ENCODE results near the gene SMIM29. TPM values are rescaled to one million over a fixed set of nuclear protein-coding genes. Genes with fewer than 3 reads are reported as not detected.

SMIM29 gene
- total and polyA plus RNA-seq, 2 experiments from 2014 or later: 5.0 to 15.9 TPM

DNA sequence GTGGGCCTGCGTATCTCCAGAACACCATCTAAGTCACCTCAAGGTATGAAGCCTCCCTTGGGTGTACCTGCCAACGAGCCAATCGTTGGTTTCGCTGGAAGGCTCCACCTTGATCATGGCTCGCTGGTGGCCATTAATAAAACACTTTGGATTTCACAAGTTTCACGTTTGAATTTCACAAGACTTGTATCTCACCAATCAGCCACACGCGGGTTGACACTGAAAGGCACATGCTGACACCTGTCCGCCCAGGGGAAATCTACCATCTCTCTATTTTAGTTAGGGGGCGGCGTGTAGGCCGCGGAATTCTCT lies 12.7 kb downstream of the SMIM29 start:
- Histone ChIP-seq H3K4me1 (ENCODE audit: insufficient read depth) (peaks cover 46% of the 10 kb centered on the region), H4K20me1 (replicated peaks; ENCODE audit: insufficient read depth) (peaks cover 31% of the 10 kb centered on the region), H3K4me2 (peak overlapping the region; percentile 100), H3K27me3 (ENCODE audit: insufficient read depth) (no peaks in the 10 kb centered on the region), H2AFZ (no peak overlapping the region), H3K36me3 (ENCODE audit: insufficient read depth) (peaks cover 22% of the 10 kb centered on the region), H3K79me2 (replicated peaks; ENCODE audit: insufficient read depth) (peaks cover 47% of the 10 kb centered on the region), H3K4me3 (peak overlapping the region; percentile 97), H3F3A (replicated peaks; ENCODE audit: low read depth) (peaks cover 47% of the 10 kb centered on the region), H3K9me2 (ENCODE audit: insufficient read depth) (no peaks in the 10 kb centered on the region), H3K27ac (ENCODE audit: low read depth) (peak overlapping the region; percentile 100)
- peak; percentile 59 for DNase-seq (ENCODE audit: low spot score)
- Mint-ChIP-seq H3K27me3 (ENCODE audit: insufficient read depth, low read depth, poor library complexity) (peaks cover 34% of the 10 kb centered on the region), H3K4me3 (peak overlapping the region; percentile 93), H3K9me3 (peaks cover 7% of the 10 kb centered on the region; the same call in 2 of the 3 replicates), H3K27ac (peak overlapping the region; percentile 99), H3K36me3 (ENCODE audit: low read depth) (peaks cover 30% of the 10 kb centered on the region), H3K4me1 (peaks cover 41% of the 10 kb centered on the region)
- peak; percentile 1; the same call in 1 of the 3 replicates for ATAC-seq
- no peak for TF ChIP-seq POLR2AphosphoS5 (IDR thresholded peaks at IDR 0.05; ENCODE audit: low read depth)

DNA sequence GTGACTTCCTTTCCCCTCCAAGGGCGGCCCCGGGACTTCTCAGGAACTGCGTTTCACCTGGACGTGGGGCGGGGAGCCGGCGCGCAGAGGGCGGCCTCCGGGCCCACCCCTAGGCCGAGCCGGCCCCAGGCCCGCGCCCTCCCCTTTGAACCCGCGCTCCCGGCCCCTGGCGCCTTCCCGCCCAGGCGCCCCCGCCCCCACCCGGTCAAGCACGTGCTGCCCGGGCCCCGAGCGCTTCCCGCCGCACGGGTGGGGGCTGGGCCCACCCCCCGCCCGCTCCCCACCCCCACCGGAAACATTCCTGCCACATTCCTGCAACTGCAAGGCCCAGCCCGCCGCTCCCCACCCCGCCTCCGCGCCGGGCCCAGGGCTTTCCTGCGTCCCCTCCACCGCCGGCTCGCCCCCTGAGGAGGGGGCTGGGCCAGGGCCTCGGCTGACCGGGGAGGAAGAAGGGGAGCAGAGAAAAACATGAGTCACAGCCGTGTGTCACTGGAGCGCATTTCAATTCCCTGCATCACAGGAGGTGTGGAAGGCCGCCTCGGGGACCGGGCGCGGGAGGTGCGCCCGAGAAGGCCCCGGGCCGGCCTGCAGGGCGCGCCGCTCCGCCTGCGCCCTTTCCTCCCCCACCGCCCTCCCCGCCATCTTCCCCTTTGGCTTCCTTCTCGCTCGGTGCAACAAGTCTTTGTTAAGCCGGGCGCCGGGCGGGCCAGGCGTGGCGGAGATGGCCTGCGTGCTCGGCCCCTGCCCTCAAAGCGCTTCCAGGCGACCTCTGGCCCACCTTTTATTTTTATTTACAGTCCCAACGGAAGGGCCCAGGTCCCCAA lies 13.3 kb downstream of the SMIM29 start:
- ATAC-seq: peak; percentile 68
- peak overlapping the region; percentile 100 for H3K27ac ChIP-seq (ENCODE audit: low read depth)
- no peak for TF ChIP-seq NANOG (IDR thresholded peaks at IDR 0.05; ENCODE audit: borderline replicate concordance)
- TF ChIP-seq ZNF331 (CRISPR knock-in tag; IDR thresholded peaks at IDR 0.05; ENCODE audit: low read depth): no peak
- TF ChIP-seq, protein P1, sequence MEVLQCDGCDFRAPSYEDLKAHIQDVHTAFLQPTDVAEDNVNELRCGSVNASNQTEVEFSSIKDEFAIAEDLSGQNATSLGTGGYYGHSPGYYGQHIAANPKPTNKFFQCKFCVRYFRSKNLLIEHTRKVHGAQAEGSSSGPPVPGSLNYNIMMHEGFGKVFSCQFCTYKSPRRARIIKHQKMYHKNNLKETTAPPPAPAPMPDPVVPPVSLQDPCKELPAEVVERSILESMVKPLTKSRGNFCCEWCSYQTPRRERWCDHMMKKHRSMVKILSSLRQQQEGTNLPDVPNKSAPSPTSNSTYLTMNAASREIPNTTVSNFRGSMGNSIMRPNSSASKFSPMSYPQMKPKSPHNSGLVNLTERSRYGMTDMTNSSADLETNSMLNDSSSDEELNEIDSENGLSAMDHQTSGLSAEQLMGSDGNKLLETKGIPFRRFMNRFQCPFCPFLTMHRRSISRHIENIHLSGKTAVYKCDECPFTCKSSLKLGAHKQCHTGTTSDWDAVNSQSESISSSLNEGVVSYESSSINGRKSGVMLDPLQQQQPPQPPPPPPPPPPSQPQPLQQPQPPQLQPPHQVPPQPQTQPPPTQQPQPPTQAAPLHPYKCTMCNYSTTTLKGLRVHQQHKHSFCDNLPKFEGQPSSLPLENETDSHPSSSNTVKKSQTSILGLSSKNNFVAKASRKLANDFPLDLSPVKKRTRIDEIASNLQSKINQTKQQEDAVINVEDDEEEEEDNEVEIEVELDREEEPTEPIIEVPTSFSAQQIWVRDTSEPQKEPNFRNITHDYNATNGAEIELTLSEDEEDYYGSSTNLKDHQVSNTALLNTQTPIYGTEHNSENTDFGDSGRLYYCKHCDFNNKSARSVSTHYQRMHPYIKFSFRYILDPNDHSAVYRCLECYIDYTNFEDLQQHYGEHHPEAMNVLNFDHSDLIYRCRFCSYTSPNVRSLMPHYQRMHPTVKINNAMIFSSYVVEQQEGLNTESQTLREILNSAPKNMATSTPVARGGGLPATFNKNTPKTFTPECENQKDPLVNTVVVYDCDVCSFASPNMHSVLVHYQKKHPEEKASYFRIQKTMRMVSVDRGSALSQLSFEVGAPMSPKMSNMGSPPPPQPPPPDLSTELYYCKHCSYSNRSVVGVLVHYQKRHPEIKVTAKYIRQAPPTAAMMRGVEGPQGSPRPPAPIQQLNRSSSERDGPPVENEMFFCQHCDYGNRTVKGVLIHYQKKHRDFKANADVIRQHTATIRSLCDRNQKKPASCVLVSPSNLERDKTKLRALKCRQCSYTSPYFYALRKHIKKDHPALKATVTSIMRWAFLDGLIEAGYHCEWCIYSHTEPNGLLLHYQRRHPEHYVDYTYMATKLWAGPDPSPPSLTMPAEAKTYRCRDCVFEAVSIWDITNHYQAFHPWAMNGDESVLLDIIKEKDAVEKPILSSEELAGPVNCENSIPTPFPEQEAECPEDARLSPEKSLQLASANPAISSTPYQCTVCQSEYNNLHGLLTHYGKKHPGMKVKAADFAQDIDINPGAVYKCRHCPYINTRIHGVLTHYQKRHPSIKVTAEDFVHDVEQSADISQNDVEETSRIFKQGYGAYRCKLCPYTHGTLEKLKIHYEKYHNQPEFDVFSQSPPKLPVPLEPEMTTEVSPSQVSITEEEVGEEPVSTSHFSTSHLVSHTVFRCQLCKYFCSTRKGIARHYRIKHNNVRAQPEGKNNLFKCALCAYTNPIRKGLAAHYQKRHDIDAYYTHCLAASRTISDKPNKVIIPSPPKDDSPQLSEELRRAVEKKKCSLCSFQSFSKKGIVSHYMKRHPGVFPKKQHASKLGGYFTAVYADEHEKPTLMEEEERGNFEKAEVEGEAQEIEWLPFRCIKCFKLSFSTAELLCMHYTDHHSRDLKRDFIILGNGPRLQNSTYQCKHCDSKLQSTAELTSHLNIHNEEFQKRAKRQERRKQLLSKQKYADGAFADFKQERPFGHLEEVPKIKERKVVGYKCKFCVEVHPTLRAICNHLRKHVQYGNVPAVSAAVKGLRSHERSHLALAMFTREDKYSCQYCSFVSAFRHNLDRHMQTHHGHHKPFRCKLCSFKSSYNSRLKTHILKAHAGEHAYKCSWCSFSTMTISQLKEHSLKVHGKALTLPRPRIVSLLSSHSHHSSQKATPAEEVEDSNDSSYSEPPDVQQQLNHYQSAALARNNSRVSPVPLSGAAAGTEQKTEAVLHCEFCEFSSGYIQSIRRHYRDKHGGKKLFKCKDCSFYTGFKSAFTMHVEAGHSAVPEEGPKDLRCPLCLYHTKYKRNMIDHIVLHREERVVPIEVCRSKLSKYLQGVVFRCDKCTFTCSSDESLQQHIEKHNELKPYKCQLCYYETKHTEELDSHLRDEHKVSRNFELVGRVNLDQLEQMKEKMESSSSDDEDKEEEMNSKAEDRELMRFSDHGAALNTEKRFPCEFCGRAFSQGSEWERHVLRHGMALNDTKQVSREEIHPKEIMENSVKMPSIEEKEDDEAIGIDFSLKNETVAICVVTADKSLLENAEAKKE (CRISPR knock-in tag; IDR thresholded peaks at IDR 0.05): no peak
- TF ChIP-seq, protein P2, sequence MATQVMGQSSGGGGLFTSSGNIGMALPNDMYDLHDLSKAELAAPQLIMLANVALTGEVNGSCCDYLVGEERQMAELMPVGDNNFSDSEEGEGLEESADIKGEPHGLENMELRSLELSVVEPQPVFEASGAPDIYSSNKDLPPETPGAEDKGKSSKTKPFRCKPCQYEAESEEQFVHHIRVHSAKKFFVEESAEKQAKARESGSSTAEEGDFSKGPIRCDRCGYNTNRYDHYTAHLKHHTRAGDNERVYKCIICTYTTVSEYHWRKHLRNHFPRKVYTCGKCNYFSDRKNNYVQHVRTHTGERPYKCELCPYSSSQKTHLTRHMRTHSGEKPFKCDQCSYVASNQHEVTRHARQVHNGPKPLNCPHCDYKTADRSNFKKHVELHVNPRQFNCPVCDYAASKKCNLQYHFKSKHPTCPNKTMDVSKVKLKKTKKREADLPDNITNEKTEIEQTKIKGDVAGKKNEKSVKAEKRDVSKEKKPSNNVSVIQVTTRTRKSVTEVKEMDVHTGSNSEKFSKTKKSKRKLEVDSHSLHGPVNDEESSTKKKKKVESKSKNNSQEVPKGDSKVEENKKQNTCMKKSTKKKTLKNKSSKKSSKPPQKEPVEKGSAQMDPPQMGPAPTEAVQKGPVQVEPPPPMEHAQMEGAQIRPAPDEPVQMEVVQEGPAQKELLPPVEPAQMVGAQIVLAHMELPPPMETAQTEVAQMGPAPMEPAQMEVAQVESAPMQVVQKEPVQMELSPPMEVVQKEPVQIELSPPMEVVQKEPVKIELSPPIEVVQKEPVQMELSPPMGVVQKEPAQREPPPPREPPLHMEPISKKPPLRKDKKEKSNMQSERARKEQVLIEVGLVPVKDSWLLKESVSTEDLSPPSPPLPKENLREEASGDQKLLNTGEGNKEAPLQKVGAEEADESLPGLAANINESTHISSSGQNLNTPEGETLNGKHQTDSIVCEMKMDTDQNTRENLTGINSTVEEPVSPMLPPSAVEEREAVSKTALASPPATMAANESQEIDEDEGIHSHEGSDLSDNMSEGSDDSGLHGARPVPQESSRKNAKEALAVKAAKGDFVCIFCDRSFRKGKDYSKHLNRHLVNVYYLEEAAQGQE (IDR thresholded peaks at IDR 0.05; ENCODE audit: unreplicated experiment): no peak
- no peak for TF ChIP-seq JUNB (IDR thresholded peaks at IDR 0.05; ENCODE audit: unreplicated experiment)
- TF ChIP-seq STAT1 (IDR thresholded peaks at IDR 0.05; ENCODE audit: unreplicated experiment): no peak
- no peak for TF ChIP-seq EZH2phosphoT487 (IDR thresholded peaks at IDR 0.05; ENCODE audit: unreplicated experiment)
- TF ChIP-seq, protein P3, sequence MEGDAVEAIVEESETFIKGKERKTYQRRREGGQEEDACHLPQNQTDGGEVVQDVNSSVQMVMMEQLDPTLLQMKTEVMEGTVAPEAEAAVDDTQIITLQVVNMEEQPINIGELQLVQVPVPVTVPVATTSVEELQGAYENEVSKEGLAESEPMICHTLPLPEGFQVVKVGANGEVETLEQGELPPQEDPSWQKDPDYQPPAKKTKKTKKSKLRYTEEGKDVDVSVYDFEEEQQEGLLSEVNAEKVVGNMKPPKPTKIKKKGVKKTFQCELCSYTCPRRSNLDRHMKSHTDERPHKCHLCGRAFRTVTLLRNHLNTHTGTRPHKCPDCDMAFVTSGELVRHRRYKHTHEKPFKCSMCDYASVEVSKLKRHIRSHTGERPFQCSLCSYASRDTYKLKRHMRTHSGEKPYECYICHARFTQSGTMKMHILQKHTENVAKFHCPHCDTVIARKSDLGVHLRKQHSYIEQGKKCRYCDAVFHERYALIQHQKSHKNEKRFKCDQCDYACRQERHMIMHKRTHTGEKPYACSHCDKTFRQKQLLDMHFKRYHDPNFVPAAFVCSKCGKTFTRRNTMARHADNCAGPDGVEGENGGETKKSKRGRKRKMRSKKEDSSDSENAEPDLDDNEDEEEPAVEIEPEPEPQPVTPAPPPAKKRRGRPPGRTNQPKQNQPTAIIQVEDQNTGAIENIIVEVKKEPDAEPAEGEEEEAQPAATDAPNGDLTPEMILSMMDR (conservative IDR thresholded peaks at IDR 0.05; ENCODE audit: low read depth in 2 of 2): no peak
- TF ChIP-seq ZNF114 (CRISPR knock-in tag; IDR thresholded peaks at IDR 0.05): no peak

More for the DNA sequence above, 13.3 kb downstream of the SMIM29 start:
- H3K36me3 Mint-ChIP-seq (ENCODE audit: low read depth): peaks cover 24% of the 10 kb centered on the region
- H3K4me3 ChIP-seq: peak overlapping the region; percentile 97
- H3K36me3 ChIP-seq (ENCODE audit: insufficient read depth): peaks cover 17% of the 10 kb centered on the region; the same call in 1 of the 2 replicates
- peaks cover 30% of the 10 kb centered on the region for H3K27me3 Mint-ChIP-seq (ENCODE audit: insufficient read depth, low read depth, poor library complexity)
- H3K9me3 Mint-ChIP-seq: peaks cover 7% of the 10 kb centered on the region; the same call in 2 of the 3 replicates
- H3F3A ChIP-seq (replicated peaks; ENCODE audit: low read depth): peaks cover 41% of the 10 kb centered on the region
- H3K4me2 ChIP-seq: peak overlapping the region; percentile 100
- no peaks in the 10 kb centered on the region for H3K9me2 ChIP-seq (ENCODE audit: insufficient read depth)
- peaks cover 42% of the 10 kb centered on the region for H3K79me2 ChIP-seq (replicated peaks; ENCODE audit: insufficient read depth)
- H3K4me1 ChIP-seq (ENCODE audit: insufficient read depth): peaks cover 40% of the 10 kb centered on the region
- H2AFZ ChIP-seq: no peak overlapping the region
- no peaks in the 10 kb centered on the region for H3K27me3 ChIP-seq (ENCODE audit: insufficient read depth)
- H3K4me1 Mint-ChIP-seq: peaks cover 36% of the 10 kb centered on the region
- peak overlapping the region; percentile 93 for H3K4me3 Mint-ChIP-seq
- H3K27ac Mint-ChIP-seq: peak overlapping the region; percentile 99
- DNase-seq (ENCODE audit: low spot score): peak; percentile 98
- peaks cover 25% of the 10 kb centered on the region for H4K20me1 ChIP-seq (replicated peaks; ENCODE audit: insufficient read depth)

All from GM23338 (cell line).